Hepatocyte (in vitro differentiated cells): Measurements from ENCODE around the gene ST8SIA6.

ENCODE experiments used
- CTCF ChIP-seq: fragments of 200-600 bp; sonication (generic); IDR thresholded peaks from 2 replicates; pipeline ENCODE4 v1.5.1; 2016; ENCODE audit warnings: antibody characterized with exemption, mild to moderate bottlenecking; ENCODE audit not compliant: poor library complexity
- EZH2 ChIP-seq: fragments of 200-600 bp; sonication (generic); IDR thresholded peaks from 2 replicates; pipeline ENCODE4 v1.6.1; 2016; ENCODE audit warnings: antibody characterized with exemption, mild to moderate bottlenecking, borderline replicate concordance

GRCh38 chr10:17474595-17475323 is 20.4 kb upstream of the ST8SIA6 start:
- peak; percentile 18 for TF ChIP-seq CTCF
- TF ChIP-seq EZH2, result no peak
